ENCODE measurements around the gene RTKN.
A peak's percentile ranks its signal among the peaks of the same experiment; 100 is the strongest.
"Not testable (repeated sequence)": the region's sequence is repeated elsewhere in the genome, so short reads cannot be mapped to it uniquely, and the experiment has no call there.

The RTKN gene

DNA sequence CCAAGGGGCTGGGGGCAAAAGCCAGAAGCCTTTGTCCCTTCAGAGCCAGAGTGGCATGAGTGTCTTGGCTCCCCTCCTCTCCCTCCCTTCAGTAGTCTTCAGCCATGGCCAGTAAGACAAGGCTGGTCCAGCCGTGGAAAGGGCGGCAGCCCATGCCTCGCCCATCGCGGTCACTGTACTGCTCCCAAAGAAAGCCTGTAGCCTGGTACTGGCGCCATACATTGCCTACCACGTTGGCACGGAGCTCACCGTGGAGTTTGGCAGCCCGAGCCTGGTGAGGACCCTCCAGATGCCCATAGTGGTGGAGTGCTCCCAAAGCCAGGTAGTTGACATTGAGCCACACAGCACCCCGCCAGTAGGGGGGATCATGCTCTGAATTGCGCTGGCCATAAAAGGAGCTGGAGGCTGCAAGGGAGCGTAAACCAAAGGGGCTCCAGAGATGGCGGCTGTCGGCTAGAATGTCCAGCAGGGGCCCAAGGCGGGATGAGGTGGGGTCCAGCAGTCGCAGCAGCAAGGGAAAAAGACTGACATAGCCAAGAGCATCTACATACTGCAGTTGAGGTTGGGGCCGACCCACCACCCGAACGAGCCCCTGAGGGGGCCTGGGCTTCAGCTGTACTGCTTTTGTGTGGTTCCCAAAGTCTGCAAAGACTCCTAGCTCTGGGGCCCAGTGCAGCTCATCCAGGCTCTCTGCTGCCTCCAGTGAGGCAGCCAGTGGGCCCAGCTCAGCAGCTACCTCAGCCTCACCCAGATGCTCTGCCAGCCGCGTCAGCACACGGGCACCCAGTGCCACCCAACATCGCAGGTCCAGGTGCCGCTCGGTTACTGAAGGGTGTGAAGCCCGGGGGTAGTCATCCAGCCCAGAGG, 19.7 kb upstream of the RTKN start:
- no peak for DNase-seq

DNA sequence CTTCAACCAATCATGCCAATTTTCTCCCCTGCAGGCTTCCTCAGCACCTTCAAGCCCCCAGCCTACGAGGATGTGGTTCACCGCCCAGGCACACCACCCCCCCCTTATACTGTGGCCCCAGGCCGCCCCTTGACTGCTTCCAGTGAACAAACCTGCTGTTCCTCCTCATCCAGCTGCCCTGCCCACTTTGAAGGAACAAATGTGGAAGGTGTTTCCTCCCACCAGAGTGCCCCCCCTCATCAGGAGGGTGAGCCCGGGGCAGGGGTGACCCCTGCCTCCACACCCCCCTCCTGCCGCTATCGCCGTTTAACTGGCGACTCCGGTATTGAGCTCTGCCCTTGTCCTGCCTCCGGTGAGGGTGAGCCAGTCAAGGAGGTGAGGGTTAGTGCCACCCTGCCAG, 18.4 kb upstream of the RTKN start:
- DNase-seq: not testable (repeated sequence)

DNA sequence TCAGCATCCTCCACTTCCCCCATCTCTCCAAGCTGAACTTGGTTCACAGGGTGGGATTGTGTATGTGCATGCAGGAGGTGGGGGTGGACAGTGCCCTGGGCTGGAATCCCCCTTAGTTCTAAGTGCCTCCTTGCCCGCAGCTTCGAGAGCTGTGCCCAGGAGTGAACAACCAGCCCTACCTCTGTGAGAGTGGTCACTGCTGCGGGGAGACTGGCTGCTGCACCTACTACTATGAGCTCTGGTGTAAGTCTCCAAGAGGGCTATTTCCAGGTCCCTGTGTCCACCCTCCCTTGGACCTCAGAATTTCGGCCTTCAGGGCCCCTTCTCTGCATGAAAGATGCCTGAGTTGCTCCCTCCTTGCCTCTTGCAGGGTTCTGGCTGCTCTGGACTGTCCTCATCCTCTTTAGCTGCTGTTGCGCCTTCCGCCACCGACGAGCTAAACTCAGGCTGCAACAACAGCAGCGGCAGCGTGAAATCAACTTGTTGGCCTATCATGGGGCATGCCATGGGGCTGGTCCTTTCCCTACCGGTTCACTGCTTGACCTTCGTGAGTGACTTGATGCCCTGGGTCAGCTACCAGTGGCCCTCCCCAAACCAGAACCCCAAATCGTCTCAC, 17.9 kb upstream of the RTKN start:
- not testable (repeated sequence) for DNase-seq

DNA sequence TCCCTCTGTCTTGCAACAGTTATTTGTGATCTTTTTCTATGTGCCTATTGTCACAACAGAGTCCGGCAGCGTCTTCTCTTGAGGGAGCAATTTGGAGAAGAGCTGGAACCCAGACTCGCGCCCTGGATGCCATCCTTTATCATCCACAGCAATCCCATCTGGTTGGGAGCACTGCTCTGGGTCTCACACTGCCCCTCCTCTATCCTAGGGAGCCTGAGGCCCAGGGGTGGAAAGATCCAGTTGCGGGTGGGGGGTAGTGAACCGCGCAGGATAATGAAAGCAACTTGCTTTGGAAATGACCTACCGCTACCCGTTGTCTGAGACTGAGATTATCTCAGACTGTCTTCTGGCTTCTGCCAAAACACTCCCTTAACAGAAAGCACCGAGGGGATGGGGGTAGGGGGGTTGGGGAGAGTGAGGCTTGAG, 17.2 kb upstream of the RTKN start:
- no peak for DNase-seq

DNA sequence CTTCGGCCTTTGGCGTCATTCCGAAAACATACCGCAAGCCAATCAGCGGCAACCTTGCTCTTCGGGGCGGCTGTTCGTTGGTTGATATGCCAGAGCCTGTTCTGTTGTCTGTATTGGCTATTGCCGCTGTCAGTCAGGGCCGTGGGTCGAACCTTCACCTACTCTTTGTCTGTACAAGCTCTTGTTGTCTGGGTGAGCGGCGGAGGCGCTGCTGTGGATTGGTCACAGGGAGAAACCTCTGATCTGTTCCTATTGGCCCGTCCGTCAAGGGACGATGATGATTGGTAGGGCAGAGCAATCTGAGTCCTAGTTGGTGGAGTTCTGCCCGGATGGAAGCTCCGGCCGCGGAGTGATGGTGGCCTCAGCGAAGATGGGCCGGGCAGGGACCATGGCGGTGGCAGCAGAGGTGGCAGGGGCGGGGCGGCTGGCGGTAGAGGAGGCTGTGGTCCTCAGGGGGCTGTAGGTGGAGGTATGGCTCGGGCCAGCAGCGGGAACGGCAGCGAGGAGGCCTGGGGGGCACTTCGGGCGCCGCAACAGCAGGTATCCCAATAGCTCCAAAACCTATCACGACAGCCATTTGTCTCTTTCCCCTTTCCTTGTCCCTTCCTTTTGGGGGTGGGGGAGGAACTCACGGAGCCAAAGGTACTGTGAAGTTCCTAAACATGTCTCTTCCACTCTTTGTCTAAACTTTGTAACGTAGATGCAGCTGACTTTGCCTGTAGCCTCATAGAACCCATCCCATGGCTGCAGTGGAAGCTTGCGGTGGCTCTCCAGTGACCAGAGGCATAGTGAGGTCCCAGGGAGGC, 16.6 kb upstream of the RTKN start, which contains the start of gene WBP1:
WBP1 (plus strand) TSS at position 307 of the 806 bp plus-strand sequence; CDS start at position 472, 165 bp downstream.
- DNase-seq: peak; percentile 98

DNA sequence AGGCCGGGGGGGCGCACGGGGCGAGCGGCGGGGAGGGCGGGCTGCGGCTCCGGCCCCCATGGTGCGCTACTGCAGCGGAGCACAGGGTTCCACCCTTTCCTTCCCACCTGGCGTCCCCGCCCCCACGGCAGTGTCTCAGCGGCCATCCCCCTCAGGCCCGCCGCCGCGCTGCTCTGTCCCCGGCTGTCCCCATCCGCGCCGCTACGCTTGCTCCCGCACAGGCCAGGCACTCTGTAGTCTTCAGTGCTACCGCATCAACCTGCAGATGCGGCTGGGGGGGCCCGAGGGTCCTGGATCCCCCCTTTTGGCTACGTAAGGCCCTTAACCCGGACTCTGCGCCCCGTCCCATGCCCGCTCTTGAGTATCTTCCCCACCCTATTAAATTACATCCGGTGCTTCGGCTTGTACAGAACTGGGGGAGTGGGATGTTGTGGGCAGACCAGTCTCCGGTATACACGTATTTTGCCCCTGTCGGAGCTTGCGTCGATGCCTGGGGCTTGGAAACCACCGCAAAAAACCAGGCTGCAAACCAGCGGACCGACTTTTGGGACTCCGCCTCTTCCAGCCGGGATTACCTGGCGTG, 15.9 kb upstream of the RTKN start:
- peak; percentile 63 for DNase-seq

DNA sequence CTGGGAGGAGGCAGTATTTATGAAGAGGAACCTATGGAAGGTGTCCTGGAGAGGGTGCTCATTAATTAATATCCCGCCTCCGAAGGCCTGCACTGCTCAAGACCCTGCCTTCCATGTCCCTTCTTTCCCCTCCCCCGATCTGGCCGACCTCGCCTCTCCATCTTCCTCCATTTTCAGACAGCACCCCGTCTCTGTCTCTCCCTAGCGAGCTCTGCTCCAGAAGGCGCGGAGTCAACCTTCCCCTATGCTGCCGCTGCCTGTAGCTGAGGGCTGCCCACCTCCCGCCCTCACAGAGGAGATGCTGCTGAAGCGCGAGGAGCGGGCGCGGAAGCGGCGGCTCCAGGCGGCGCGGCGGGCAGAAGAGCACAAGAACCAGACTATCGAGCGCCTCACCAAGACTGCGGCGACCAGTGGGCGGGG, 15.4 kb upstream of the RTKN start:
- DNase-seq: no peak

DNA sequence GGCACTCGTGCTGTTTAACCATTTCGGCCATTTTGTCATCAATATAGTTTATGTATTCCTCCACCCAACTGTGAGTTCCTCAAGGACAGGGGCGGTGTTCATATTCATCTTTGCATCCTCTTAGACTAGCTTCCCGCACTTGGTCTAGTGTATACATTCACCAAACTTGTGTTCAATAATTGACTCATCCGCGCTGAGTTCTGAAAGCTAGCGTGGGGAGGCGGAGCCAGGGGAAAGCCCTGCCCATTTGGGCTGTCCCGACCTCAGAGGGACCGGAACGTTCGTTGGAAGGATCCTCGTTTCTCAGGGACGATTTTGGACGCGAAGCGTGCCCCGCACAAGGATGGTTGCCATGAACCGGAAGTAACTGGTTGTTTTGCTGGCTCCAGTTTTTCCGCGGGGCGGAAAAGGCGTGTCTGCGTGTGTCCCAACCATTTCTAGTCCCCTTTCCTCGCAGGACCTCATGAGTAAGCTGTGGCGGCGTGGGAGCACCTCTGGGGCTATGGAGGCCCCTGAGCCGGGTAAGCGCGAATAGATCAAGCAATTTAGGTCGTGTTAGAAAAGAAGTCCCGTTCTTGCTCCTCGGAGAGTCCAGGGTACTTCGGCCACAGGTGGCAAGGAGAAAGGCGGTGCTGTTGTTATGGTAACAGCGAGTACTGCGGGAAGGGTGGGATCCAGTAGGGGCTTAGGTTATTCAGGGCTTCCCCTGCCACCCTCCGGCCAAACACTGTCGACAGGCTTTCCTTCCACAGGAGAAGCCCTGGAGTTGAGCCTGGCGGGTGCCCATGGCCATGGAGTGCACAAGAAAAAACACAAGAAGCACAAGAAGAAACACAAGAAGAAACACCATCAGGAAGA, 13.1 kb upstream of the RTKN start, which contains the start of gene INO80B:
INO80B (plus strand) TSS at position 434 of the 858 bp plus-strand sequence; CDS start at position 464, 30 bp downstream.
- peak; percentile 98 for DNase-seq

DNA sequence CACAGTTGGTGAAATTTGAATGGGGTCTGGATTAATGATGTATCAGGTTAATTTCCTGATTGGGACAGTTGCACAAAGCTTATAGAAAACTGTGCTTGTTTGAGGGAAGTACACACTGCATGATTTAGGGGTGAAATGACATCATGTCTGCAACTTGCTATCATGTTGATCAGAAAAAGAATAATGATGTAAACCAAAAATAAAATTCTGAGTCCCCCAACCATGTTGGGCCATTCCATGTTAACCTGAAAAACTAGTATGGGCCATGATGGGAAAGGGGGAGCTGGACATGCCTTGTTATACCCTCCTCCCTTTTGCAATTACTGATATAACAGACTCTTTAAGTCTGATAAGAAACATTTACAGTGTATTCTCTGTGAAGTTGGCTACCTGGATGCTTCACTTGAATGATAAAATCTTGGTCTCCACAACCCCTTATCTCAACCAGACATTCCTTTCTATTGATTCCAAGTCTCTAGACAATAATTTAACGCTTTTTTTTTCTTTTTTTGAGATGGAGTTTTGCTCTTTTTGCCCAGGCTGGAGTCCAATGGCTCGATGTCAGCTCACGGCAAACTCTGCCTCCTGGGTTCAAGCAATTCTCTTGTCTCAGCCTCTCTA, 8.9 kb upstream of the RTKN start:
- DNase-seq: no peak

DNA sequence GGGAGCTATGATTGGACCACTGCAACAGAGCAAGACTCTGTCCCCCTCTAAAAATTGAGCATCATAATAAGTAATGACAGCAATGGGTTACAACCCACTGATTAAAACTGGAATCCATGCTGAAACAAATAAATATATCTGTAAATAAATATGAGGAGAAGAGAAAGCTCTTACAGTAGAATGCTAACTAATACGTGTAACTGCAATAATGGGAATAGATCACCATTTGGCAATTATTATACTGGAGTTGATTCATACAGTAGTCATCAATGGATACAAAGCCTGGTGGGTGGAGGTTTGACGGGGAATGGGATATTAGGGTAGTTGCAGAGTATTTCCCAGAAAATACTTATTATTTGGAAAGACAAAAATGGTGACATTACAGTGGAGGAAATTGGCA, 7.0 kb upstream of the RTKN start:
- DNase-seq: no peak

DNA sequence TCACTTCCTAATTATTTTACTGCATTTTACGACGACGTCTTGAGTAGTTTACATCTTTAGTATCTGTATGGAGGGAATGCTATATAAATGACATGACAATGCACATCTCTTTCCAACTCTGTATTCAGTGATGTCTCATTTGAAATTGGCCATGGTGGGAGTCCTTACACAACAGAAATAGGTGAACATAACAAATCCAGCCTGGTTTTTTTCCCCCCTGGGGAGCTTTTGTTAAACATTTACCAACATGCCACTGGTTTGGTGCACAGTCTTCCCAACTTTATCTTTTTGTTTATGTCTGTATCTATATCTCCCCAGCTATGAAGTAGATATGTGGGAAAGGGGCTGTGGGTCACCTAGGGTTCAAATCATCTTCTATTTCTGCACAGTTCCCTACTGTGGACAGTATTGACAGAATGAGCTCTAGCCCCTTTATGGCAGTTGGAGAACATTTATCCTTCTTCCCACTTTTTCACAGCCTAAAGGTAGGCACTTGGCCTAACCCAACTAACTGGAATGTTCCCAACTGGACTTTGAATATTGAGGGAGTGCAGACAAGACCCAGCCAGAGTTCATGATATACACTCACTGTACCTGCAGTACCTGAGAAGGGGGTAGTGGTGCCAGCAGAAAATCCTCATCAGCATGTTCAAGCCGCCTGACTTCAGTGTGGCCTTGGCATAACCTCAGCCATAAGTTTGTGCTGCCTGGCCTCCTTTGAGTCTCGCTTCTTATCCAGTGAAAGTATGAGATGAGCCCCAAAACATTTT, 5.7 kb upstream of the RTKN start:
- no peak for DNase-seq

DNA sequence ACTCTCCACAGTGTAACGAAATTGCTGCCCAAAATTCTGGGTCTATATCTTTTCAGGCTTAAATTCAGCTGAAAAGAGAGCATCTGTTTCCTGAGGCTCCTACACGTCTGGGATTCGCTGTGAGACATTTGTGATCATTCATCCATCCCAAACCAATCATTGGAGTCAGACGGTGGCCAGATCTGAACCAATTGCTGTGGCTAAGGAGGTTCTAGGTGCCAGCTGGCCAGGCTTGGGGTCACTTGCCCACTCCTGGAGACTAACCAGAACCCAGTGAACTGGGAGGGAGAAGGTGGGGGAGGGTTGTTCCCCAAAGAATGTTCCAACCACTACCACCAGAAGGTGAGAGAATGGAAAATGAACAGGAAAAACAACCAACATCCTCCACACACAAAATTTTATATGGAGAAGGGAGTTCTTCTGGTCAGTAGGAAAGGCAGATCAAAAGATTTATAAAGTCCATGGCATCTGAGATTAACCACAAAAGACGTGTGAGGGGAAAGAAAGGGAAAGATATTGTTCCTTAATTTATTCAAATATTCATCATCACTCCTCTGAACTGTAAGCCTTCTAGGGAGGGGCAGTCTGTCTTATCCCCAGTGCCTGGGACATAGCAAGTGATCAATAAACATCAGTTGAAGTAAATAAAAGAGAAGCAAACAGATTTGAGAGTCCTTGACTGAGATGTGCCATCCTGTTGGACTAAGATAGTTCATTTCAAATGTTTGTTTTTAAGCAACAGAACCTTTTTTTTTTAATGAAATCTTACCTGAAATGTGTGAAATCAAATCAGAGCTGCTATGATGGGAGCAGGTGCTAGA, 3.0 kb upstream of the RTKN start:
- DNase-seq: no peak

DNA sequence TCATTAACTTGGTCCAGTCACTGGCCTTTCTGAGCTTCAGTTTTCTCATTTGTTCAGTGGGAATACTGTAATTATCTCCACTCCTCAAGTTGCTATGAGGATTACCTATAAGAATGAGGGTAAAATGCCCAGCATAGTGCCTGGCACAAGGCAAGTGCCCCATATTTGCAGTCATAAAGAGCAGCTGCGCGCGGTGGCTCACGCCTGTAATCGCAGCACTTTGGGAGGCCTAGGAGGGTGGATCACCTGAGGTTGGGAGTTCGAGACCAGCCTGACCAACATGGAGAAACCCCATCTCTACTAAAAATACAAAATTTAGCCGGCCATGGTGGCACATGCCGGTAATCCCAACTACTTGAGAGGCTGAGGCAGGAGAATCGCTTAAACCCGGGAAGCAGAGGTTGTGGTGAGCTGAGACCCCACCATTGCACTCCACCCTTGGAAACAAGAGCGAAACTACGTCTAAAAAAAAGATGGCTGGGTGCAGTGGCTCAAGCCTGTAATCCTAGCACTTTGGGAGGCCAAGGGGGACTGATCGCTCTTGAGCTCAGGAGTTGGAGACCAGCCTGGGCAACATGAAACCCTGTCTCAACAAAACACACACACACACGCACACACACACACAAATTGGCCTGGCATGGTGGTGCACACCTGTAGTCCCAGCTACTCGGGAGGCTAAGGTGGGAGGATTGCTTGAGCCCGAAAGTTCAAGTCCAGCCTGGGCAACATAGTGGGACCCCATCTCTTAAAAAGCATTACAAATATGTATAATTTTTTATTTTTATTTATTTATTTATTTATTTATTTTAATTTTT, 953 bp upstream of the RTKN start:
- not testable (repeated sequence) for DNase-seq

DNA sequence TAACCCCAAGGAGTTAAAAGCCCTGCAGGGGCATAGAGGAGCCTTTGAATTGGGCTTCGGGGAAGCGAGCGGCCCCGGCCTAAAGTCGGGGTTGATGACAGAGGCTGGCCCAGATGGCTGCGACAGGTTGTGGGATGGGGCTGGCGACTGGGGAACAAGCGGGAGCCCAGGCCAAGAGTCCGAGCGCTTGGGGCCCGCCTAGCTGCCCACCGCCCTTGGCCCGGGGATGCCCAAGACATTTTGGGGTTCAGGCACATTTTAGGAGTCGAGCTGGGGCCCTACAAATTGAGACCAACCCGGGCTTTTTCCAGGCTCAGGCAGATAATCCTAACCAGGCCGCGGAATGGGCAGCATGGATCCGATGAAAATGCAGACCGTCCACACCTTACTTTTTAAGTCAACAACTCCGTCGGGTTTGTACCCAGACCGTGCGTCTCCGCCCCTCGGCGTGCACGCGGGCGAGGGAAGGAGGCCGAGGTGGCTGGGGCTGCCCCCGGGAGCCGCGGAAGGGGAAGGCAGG, 507 bp downstream of the RTKN start:
- no peak for DNase-seq

DNA sequence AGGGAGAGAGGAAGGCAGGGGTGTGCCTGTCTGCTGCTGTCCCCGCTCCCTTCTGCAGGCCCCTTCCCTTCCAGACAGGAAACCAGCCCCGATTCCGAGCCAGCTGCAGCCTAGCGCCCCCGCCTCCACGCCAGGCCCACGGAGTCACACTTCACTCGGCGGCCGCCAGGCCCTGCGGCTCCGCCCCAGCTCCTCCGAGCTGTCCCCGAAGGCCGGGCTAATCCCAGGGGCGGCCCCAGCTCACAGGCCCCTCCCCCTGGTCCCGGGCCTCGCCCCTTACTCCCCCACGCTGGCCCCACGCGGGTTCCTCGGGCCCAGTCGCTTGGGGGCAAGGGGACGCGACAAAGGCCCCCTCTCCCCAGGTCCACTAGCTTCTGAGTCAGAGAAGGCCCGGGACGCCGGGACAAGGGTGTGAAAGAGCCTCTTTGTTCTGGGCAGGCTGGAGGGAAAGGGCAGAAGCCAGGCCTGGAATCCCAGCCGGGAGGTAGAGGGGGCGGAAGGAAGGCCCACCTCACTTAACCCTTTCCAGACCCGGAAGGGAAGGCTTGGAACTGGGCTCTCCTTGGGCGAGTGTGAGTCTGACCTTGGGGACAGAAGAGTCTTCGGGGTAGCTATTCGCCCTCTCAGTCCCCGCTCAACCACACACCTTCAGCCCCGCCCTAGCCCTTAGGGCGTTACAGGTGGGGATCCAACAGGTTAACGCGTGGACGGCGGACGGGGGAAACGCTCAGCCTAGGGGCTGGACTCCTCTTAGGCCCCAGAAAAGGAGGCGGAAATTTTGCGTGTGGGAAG, 1.2 kb downstream of the RTKN start:
- no peak for DNase-seq

DNA sequence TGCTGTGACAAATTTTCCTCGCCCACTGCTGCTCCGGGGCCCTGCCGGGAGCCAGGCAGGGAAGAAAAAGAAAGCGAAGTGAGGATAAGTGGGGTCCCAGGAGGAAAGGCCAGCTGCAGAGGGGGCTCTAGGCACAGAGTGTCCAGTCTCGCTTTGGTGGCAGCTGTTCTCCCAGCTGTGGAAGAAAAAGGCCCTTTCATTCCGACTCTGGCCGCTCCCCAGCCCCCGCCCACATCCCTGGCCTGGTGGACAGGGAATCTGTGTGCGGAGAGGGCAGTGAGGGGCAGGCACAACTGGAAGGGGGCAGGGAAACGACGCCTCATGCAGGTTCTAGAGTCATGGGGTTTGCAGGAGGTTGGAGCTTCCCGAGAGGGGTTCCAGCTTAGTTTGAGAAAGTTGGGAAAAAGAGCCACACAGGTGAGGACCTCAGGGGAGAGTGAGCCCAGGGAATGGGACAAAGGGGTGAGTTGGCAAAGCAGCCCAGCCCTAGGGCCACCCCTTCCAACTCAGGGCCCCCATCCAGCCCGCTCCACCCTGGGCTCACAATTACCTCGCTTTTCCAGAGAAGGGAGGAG, 1.8 kb downstream of the RTKN start:
- DNase-seq: no peak

DNA sequence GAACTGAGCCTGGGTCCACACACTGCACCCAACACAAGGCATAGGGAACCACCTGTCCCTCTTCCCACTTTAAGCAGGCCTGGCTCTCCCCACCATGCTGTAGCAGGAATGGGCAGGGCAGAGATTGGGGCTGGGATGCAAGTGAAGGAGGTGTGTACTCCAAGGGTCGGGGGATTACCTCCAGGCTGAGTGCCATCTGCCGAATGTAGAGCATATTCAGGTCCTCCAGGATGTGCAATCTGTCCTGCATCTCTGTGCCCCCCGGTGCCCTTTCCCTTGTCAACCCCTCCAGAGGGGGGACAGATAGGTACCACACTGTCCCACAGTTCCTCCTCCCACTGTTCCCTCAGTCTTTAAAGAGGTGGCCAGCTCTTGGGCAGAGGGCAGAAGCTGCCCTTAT, 2.4 kb downstream of the RTKN start:
- DNase-seq: no peak

Measured in activated CD4-positive, alpha-beta T cell treated with anti-CD3 and anti-CD28 coated beads for 1 hour (primary cell).